Erythroblast (primary cell): ENCODE measurements around the gene AMFR.

ENCODE experiments used
- DNase-seq, 2 experiments: peaks; one replicate each; lab custom pipeline; 2025; lab: John Stamatoyannopoulos, UW
- GATA1 ChIP-seq: IDR thresholded peaks from 2 replicates; pipeline ENCODE4 v1.6.1; 2011; ENCODE audit warnings: low read depth, mild to moderate bottlenecking, control low read depth, low read length, moderate library complexity
- POLR2A ChIP-seq: IDR thresholded peaks from 2 replicates; pipeline ENCODE4 v1.6.1; 2011; ENCODE audit warnings: mild to moderate bottlenecking, low read length

The AMFR gene

DNA sequence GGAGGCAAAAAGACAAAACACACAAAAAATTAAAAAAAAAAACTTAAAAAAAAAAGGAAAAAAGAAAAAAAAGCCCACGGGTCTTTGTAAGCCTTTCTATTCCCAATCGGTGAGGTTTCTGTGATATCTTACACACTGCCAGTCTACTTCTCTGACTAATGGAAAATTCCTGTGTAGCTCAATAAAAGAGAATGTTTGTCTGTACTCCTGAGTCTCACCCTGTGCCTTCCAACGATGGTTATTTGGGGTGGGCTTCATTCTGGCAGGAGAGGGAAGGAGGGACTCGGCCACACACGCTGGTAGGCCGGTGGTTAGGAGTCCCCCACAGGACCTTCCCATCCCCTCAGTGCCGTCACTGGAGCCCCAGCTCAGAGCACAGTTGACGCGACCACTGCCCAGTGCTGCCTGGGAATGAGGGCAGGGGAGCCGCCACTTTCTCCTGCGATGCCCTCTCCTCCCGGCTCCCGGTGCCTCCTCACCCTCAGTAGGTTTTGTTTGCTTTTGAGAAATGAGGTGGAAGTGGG is 68.0 kb downstream of the AMFR start:
- TF ChIP-seq GATA1, result no peak
- TF ChIP-seq POLR2A, result no peak
- no peak for DNase-seq

DNA sequence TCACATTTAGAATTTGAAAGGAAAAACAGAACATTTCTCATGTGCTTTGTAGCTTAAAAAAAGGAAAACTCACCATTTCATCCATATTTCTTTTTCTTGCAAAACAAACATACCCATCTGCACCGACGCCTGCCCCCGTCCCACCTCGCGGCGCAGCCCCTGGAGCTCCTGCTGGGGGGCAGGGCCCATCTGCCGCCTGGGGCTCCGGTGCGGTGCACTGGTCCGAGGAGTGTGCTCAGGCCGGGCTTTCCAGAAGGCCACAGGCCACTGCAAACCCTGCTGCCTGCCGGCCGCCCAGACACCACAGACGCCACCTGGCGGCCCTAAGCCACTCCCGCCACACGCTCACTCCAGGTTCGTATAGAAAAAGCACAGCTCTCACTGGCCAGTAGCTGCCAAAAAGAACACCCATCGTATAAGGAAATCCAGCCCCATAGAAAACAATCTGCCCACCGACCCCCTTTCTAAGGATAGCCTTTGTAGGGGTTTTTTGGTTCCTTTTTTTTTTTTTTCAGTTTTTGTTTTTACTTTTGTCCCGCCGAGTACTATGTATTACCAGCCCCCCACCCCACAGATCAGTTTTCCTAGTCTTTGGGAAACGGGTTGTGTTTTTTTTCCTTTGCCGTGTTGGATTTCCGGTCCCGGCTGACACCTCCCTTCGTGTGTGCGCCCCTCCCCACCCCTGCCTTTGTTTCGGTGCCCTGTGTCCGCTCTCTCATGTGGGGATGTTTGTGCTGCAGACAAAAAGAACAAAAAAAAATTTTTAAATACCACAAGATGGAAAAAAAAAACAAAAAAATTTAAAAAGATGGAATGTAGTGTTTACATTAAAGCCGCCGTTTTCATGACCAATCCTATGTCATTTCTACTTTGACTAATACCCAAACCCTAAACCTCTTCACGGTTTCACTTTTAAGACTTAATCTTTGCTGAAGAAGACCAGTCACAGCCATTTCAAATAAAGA is 68.8 kb downstream of the AMFR start:
- DNase-seq, result peak; percentile 85
- TF ChIP-seq GATA1 (no peak), POLR2A (no peak)

DNA sequence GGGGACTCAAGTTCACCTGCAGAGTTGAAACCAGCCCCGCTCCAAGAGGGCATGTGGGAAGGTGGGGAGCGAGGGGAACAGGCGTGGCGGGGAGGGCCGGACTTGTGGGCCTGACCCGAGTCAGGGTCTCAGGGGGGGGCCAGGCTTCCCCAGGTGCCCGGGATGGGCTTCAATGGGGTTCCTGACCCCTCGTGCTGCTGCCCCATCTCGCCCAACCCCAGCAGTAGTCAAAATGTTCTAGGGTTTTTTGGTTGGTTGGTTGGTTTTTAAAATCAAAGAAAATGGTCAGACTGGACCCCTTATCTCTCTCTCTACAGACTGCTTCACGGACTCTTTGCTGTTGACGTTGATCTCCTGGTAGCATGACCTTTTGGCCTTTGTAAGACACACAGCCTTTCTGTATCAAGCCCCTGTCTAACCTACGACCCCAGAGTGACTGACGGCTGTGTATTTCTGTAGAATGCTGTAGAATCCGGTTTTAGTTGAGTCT is 69.5 kb downstream of the AMFR start:
- TF ChIP-seq POLR2A (no peak), GATA1 (no peak)
- peak; percentile 35 to 59 for DNase-seq

DNA sequence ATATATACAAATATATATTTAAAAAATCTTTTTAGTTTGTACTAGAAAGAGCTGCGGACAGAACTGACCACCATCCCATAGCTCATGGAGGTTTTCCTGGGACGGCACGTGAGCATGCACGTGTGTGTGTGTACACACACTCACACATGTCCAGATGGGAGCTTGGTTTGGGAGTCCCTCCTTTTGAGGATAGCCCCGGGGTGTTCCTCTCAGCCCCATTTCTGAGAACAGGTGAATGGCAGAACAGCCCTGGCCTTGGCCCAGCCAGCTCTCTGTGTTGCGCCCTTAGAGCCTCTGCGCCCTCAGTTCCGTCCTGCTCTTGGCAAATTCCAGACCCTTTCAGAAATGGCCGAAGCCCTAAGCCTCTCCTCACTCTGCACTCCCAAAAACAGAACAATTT is 70.1 kb downstream of the AMFR start:
- TF ChIP-seq GATA1, result no peak
- no peak for TF ChIP-seq POLR2A
- DNase-seq, result no peak

DNA sequence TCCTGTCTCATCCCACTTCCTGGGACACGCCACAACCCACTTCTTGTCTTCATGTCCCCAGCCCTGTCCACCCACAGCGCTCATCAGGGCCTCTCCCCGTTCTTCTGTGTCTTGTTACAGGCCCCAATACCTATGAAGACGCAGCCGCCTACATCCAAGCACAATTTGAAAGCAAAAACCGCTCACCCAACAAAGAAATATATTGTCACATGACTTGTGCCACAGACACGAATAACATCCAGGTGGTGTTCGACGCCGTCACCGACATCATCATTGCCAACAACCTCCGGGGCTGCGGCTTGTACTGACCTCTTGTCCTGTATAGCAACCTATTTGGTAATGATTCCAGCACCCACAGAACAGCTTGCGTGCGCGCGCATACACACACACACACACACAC is 70.6 kb downstream of the AMFR start:
- TF ChIP-seq GATA1 (no peak), POLR2A (no peak)
- DNase-seq, result no peak

GRCh38 chr16:56354016-56354415 is 71.3 kb downstream of the AMFR start:
- DNase-seq, result no peak
- TF ChIP-seq POLR2A (no peak), GATA1 (no peak)

DNA sequence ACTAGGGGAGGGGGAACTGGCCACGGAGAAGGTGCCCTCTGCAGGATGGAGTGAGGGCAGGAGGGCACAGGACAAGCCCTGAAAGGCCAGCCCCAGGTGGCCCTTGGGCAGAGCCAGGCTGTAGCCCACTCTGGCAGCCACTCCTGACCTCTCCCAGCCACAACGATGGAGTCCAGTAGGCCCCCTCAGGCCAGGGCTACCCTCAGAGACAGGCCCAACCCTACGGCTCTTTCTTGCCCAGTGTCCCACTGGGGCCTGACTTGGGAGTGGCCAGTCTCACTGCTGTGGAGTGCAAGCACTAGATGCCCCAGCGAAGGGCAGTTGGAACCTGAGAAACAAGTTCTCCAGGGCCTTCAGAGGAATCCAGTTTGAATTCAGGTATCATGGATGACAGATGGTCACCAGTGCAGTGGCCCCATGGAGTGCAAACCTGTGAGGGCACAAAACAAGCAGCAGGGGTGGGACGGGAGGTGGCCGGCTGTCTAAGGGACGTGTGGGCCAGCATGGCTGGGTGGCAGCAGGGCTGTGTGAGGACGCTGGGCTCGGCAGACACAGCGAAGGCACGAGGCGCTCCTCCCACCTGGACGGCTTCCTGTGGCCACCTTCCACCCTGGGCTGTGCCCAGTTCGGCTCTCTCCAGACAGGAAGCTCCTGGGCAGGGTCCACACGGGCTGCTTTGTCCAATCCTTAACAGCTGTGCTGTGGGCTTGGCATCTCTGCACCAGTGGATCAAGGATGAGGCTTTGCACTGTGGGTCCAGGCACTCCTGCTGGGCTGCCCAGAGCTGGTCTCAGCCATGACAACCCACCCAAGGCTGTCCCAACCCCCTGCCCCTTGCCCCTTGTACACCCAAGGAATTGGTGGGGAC is 72.1 kb downstream of the AMFR start:
- TF ChIP-seq GATA1 (no peak), POLR2A (no peak)
- DNase-seq, result no peak

- DNase-seq, result no peak
- TF ChIP-seq POLR2A (no peak), GATA1 (no peak)
Observed at GRCh38 chr16:56352351-56353053, 72.8 kb downstream of the AMFR start.

DNA sequence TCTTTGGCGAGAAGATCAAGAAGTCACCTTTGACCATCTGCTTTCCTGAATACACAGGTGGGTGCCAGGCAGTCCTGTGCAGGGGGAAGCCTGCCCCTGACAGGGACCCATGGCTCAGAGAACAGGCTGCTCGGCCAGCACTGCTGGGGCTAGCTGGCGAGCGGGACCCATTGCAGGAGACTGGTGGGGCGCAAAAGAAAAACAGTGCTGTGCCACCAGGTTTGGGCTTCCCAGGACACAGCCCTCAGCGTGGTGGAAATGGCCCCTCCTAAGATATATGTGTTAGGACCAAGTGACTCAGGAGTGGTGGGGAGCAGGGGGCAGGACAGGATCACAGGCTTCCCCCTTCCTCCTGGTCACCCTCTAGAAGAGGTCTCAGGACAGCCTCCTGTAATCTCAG is 73.9 kb downstream of the AMFR start:
- no peak for DNase-seq
- TF ChIP-seq POLR2A, result no peak
- TF ChIP-seq GATA1, result no peak

GRCh38 chr16:56350491-56351405 is 74.6 kb downstream of the AMFR start:
- no peak for TF ChIP-seq POLR2A
- TF ChIP-seq GATA1, result no peak

DNA sequence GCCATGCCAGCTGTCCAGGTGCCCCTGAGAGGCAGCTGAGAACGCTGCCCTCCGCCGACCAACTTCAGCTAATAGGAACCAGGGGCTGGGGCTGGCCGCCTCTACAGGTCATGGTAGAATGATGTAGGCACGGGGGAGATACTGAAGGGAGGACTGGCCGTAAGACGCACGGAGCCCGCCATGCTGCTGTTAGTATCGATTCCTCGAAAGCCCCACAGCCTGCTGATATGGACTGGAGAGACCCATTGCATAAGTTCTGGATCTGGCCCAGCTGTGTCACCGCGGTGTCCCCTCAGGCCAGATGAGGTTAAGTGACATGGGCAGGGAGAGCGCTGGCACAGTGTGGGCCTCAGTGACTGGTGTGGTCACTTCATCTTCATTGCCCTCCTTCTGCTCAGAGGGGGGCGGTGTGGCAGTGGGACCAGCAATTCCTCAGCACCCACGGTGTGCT is 75.6 kb downstream of the AMFR start:
- DNase-seq, result no peak
- no peak for TF ChIP-seq POLR2A
- TF ChIP-seq GATA1, result no peak

More at GRCh38 chr16:56350491-56351405, 74.6 kb downstream of the AMFR start:
- DNase-seq, result no peak

- TF ChIP-seq GATA1 (no peak), POLR2A (no peak)
- no peak for DNase-seq
Observed at GRCh38 chr16:56349086-56349415, 76.3 kb downstream of the AMFR start.
